ENCODE data around the gene RTN4RL2.

RTN4RL2 gene

DNA sequence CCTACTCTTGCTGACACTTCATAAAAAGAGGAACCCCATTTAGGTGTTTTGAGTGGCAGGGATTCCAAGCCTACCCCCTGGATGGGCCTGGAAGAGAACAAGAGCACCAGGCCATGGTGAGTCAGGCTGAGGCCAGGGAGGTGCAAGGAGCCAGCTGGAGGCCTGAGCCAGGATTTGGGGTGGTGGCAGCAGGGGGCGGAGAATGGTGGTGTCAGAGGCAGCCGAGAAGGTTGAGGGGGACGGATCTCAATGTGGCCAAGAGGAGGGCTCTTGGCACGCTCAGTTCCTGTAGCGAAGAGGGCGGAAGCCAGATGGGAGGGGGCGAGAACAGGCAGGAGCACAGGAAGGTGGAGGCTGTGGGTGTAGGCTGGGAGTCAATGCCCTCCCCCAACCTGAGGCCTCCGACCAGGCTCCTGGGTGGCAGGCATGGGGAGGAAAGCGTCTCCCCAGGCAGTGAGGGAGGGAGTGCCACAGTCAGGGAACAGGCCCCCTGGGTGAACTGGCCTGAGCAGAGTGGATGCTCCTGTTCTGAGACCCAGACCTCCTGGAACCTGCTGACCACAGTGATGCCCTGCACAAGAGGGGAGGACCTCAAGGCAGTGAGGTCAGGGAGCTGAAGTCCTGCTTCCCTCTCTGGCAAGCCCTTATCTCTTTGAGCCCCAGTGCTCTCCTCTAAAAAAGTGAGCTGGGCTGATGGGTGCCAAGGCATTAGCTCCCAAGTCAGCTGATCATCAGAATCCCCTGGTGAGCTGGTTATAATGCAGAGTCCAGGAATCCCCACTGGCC, 13.9 kb downstream of the RTN4RL2 start:
- no peak for DNase-seq (ENCODE audit: low spot score)
- in situ Hi-C loops (cut with MboI; ENCODE audit: low pct_unique_long_range_greater_than_20kb, low sequenced_read_pairs, unreplicated experiment): no loop called here
- TF ChIP-seq, protein P1, sequence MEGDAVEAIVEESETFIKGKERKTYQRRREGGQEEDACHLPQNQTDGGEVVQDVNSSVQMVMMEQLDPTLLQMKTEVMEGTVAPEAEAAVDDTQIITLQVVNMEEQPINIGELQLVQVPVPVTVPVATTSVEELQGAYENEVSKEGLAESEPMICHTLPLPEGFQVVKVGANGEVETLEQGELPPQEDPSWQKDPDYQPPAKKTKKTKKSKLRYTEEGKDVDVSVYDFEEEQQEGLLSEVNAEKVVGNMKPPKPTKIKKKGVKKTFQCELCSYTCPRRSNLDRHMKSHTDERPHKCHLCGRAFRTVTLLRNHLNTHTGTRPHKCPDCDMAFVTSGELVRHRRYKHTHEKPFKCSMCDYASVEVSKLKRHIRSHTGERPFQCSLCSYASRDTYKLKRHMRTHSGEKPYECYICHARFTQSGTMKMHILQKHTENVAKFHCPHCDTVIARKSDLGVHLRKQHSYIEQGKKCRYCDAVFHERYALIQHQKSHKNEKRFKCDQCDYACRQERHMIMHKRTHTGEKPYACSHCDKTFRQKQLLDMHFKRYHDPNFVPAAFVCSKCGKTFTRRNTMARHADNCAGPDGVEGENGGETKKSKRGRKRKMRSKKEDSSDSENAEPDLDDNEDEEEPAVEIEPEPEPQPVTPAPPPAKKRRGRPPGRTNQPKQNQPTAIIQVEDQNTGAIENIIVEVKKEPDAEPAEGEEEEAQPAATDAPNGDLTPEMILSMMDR (IDR thresholded peaks at IDR 0.05; ENCODE audit: extremely low read depth, insufficient read depth, missing control alignments): no peak

DNA sequence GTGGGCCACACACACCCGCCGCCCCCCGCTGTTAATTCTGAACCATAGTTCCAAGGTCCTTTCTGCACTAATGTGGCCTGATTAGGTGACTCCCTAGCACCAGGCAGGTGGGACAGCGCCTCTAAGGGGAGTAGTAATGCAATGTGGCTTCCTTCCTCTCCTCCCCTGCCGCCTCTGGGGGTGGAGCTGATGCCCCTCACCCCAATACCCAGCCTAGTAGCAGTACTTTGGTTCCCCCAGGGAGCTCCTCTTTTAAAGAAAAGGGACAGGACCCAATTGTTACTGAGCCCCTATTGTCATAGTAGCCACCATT, 14.4 kb downstream of the RTN4RL2 start:
- in situ Hi-C loops (cut with MboI; ENCODE audit: low pct_unique_long_range_greater_than_20kb, low sequenced_read_pairs, unreplicated experiment): no loop called here
- no peak for DNase-seq (ENCODE audit: low spot score)
- TF ChIP-seq, protein P1 (IDR thresholded peaks at IDR 0.05; ENCODE audit: extremely low read depth, insufficient read depth, missing control alignments): no peak

DNA sequence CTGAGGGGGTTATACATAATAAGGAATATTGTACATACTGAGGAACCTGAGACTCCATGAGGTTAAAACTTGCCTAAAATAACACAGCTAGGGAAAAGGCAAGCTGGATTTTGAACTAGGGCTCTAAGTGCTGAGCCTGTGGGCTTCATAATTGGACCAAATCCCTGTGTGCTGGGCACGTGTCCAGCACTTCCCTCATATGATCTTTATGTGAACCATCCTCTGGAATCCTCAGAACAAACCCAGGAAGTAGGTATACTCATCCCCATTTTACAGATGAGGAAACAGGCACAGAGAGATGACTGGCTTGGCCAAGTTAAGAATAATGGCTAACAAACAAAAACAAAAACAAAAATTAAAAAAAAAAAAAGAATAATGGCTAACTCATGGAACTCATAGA, 14.9 kb downstream of the RTN4RL2 start:
- in situ Hi-C loops (cut with MboI; ENCODE audit: low pct_unique_long_range_greater_than_20kb, low sequenced_read_pairs, unreplicated experiment): no loop called here
- no peak for DNase-seq (ENCODE audit: low spot score)
- TF ChIP-seq, protein P1 (IDR thresholded peaks at IDR 0.05; ENCODE audit: extremely low read depth, insufficient read depth, missing control alignments): no peak

DNA sequence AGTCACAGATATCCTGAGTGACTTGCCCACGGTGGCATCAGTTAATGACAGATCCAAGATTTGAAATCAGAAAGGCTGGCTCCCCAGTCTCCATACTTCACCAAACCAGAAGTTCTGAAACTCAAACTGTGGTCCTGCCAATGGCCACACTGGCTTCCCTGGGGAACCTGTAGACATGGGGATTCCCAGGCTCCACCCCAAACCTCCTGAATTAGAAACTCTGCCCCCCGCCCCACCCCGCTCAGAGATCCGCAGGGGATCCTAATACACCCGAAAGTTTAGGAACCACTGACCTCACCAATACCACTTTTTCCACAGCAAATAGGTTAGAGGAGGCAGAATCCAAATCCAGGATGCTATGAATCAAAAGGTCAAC, 15.3 kb downstream of the RTN4RL2 start:
- TF ChIP-seq, protein P1 (IDR thresholded peaks at IDR 0.05; ENCODE audit: extremely low read depth, insufficient read depth, missing control alignments): no peak
- no peak for DNase-seq (ENCODE audit: low spot score)
- in situ Hi-C loops (cut with MboI; ENCODE audit: low pct_unique_long_range_greater_than_20kb, low sequenced_read_pairs, unreplicated experiment): no loop called here

DNA sequence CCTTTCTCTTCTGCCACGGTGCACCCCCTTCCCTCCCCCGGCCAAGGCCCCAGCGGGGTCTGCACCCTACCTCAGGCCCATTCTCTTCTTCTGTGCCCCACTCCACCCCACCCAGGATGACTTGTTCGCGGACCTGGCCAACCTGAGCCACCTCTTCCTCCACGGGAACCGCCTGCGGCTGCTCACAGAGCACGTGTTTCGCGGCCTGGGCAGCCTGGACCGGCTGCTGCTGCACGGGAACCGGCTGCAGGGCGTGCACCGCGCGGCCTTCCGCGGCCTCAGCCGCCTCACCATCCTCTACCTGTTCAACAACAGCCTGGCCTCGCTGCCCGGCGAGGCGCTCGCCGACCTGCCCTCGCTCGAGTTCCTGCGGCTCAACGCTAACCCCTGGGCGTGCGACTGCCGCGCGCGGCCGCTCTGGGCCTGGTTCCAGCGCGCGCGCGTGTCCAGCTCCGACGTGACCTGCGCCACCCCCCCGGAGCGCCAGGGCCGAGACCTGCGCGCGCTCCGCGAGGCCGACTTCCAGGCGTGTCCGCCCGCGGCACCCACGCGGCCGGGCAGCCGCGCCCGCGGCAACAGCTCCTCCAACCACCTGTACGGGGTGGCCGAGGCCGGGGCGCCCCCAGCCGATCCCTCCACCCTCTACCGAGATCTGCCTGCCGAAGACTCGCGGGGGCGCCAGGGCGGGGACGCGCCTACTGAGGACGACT, 15.9 kb downstream of the RTN4RL2 start:
- TF ChIP-seq, protein P1 (IDR thresholded peaks at IDR 0.05; ENCODE audit: extremely low read depth, insufficient read depth, missing control alignments): no peak
- peak; percentile 68 for DNase-seq (ENCODE audit: low spot score)
- in situ Hi-C loops (cut with MboI; ENCODE audit: low pct_unique_long_range_greater_than_20kb, low sequenced_read_pairs, unreplicated experiment): no loop called here

DNA sequence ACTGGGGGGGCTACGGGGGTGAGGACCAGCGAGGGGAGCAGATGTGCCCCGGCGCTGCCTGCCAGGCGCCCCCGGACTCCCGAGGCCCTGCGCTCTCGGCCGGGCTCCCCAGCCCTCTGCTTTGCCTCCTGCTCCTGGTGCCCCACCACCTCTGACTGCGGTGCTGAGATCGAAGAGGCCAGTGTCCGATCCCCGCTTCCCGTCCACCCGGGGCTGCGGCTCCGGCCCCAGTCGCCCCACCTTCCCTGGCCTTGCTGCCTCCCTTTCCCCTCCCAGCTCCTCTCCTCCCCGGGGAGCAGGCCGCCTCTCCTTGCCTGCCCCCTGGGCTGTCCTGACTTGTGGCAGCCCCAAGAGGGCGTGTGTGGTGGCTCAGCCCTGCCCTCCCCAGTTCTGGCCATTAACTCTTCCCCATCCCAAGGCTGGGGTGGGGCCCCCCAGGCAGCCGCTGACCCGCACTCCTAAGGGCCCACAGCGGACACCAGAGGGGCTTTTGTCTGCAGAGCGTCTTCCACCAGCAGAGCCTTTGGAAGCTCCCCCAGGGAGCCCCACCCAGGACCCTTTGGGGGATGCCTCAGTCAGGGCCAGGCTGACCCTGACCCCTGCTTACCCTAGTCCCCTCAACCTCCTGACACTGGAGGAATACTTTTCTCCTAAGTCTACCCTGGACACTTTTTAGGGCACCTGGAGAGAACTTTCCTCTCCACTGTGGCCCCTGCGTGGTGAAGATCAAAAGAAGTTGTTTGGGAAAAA, 16.6 kb downstream of the RTN4RL2 start:
- peak; percentile 84 for DNase-seq (ENCODE audit: low spot score)
- TF ChIP-seq, protein P1 (IDR thresholded peaks at IDR 0.05; ENCODE audit: extremely low read depth, insufficient read depth, missing control alignments): peak; percentile 71
- in situ Hi-C loops (cut with MboI; ENCODE audit: low pct_unique_long_range_greater_than_20kb, low sequenced_read_pairs, unreplicated experiment): no loop called here

Measured in GM13977 (cell line).